PC-3 (cell line): ENCODE data around the gene NEXN.

ENCODE experiments used
- EZH2 ChIP-seq: fragments of 300-600 bp; sonication (generic); IDR thresholded peaks from one replicate; pipeline ENCODE4 v1.6.1; 2017; ENCODE audit warnings: antibody characterized with exemption, mild to moderate bottlenecking, low read length; ENCODE audit not compliant: unreplicated experiment
- TF ChIP-seq, protein P1 (sequence below): fragments of 300-600 bp; sonication (generic); conservative IDR thresholded peaks from 2 replicates; pipeline ENCODE4 v1.5.1; 2017; ENCODE audit warnings: antibody characterized with exemption, low read depth, mild to moderate bottlenecking, low read length

DNA sequence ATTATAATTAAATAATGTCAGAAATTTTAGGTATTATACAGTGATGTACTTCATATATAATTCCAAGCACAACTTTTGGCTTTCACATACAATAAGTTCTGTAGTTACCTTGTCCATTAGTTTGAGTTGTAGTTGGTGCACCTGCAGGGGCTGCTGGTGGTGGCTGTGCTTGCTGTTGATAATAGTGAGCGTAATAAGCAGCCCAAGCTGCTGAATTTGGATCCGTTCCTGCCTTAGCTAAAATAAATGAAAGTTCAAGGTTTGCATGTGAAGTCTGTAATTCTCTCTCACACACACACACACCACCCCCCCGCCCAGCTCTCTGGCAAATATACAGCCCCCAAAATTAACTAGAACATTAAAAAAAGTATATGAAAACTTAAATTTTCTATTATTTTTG lies 68.0 kb downstream of the NEXN start:
- TF ChIP-seq EZH2: no peak
- TF ChIP-seq, protein P1, sequence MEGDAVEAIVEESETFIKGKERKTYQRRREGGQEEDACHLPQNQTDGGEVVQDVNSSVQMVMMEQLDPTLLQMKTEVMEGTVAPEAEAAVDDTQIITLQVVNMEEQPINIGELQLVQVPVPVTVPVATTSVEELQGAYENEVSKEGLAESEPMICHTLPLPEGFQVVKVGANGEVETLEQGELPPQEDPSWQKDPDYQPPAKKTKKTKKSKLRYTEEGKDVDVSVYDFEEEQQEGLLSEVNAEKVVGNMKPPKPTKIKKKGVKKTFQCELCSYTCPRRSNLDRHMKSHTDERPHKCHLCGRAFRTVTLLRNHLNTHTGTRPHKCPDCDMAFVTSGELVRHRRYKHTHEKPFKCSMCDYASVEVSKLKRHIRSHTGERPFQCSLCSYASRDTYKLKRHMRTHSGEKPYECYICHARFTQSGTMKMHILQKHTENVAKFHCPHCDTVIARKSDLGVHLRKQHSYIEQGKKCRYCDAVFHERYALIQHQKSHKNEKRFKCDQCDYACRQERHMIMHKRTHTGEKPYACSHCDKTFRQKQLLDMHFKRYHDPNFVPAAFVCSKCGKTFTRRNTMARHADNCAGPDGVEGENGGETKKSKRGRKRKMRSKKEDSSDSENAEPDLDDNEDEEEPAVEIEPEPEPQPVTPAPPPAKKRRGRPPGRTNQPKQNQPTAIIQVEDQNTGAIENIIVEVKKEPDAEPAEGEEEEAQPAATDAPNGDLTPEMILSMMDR: no peak
